ENCODE measurements around the gene UBALD2.

Gene UBALD2

GRCh38 chr17:76246080-76247066 is 18.8 kb upstream of the UBALD2 start:
- peak; percentile 77 for DNase-seq

DNA sequence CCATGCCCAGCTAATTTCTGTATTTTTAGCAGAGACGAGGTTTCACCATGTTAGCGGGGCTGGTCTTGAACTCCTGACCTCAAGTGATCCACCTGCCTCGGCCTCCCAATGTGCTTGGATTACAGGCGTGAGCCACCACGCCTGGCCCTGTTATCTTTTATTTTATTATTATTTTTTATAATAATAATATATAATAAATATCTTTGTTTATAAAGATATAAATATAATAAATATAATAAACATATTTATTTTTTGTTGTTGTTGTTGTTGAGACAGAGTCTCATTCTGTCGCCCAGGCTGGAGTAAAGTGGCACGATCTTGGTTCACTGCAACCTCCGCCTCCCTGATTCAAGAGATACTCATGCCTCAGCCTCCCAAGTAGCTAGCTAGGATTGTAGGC is 17.8 kb upstream of the UBALD2 start:
- peak; percentile 9 for DNase-seq

GRCh38 chr17:76248013-76248782 is 16.9 kb upstream of the UBALD2 start:
- peak; percentile 10 for DNase-seq

DNA sequence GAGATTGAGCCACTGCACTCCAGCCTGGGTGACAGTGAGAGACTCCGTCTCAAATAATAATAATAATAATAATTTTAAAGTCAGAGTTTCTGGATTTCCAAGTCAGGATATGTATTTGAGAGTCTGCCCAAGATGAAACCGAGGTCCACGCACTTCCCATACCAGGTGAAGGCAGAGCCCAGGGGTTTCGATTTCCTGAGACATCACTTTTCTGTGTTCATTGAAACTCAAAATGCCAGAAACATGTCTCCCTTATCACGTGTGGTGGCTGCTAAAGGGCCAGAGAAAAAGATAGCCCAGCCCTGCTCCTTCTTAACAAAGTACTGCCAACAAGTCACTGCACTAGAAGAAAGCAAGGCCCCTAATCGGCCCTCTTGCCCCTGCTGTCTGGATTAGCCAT is 15.0 kb upstream of the UBALD2 start:
- no peak for DNase-seq

GRCh38 chr17:76251478-76252039 is 13.6 kb upstream of the UBALD2 start:
- peak; percentile 31 for DNase-seq

DNA sequence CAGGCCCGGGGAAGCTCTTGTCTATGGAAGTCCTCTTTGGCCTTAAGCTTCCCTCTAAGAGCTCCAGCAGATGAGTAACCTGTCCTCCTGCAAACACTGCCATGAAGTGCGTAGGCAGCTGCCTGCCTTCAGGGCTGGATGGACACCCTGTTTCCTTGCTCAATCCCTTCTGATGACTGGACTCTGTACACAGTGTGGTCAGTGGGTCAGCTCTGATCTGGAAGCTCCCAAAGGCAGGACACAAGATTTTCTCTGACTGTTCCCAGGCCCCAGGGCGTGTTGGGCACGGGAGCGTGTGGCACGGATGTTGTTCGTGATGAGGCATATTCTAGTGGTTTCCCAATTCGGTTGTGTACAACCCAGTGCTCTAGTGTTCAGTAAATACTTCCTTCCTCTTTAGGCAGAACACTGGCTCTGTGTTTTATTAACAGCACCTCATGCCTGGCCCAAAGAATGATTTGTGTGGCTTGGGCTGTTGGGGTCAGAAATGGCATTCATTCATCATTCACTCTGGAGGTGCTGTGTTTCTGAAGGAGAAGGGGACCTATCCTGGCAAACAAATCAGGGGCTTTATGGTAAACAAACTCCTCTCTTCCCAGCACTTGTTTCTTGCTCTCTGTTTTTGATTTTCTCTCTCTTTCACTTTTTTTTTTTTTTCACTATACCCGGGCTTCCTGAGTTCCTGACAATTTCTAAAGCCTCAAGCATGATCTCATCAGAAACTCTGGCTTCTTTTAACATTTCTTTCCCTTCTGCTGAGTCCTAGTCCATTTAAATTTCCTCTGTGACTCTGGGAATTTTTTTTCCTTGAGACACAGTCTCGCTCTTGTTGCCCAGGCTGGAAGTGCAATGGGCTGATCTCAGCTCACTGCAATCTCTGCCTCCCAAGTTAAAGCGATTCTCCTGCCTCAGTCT is 12.9 kb upstream of the UBALD2 start:
- peak; percentile 71 for DNase-seq

GRCh38 chr17:76252967-76253766 is 12.0 kb upstream of the UBALD2 start:
- peak; percentile 59 for DNase-seq

- DNase-seq = peak; percentile 16
These were observed 11.3 kb upstream of the UBALD2 start for GRCh38 chr17:76253841-76254240.

DNA sequence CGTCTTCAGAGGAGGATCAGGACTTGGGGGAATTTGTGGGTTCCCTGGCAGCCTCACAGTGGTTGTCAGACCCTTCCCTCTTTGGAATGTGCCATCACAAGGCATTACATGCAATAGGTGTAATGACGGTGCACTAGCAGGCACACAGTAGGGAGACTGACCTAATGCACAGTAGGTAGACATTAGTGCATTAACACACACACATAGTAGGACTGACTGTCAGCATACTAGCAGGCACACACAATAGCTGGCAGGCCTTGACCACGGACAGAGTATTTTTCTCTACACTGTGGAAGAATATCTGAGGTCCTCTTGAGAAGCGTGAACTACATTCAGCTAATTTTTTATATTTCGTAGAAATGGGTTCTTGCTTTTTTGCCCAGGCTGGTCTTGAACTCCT is 10.9 kb upstream of the UBALD2 start:
- DNase-seq = no peak

DNA sequence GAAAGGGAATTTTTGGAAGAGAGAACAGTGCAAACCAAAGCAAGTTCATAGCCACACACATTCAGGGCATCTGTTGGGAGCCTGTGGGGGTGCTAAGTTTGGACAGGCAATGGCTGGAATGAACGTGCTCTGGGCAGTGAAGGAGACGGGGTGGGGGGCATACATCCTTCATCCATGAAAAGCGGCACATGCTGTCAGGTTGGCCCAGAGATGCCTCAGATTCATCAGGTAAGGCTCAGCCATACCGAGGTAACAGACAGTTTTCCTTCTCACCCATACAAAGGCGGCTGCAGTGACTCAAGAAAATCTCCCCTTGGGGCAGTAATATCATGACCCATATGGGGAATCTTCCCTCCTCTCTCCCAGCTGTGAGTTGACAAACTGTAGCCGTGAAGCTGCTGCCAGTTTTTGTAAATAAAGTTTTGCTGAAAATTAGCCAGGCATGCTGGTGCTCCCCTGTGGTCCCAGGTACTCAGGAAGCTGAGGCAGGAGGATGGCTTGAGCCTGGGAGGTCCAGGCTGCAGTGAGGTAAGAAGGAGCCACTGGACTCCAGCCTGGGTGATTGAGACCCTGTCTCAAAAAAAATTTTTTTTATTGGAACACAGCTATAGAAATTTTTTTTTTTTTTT is 9.2 kb upstream of the UBALD2 start:
- peak; percentile 36 for DNase-seq

DNA sequence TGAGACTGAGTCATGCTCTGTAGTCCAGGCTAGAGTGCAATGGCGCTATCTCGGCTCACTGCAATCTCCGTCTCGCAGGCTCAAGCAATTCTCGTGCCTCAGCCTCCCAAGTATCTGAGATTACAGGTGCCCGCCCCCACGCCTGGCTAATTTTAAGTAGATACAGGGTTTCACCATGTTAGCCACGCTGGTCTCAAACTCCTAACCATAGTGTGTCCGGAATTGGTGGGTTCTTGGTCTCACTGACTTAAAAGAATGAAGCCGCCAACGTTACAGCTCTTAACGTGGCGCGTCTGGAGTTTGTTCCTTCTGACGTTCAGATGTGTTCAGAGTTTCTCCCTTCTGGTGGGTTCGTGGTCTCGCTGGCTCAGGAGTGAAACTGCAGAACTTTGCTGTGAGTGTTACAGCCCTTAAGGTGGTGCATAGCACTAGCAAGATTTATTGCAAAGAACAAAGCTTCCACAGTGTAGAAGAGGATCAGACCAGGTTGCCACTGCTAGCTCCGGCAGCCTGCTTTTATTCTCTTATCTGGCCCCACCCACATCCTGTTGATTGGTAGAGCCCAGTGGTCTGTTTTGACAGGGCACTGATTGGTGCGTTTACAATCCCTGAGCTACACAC is 8.6 kb upstream of the UBALD2 start:
- DNase-seq = peak; percentile 65

DNA sequence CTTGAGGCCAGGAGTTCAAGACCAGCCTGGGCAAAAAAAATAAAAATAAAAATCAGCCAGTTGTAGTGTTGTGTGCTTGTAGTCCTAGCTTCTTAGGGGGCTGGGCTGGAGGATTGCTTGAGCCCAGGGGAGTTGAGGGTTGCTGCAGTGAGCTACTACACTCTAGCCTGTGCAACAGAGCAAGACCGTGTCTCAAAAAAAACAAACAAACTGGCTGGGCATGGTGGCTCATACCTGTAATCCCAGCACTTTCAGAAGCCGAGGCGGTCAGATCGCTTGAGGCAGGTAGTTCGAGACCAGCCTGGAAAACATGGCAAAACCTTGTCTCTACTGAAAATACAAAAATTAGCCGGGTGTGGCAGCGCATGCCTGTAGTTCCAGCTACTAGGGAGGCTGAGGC is 4.9 kb upstream of the UBALD2 start:
- no peak for DNase-seq

GRCh38 chr17:76260669-76261068 is 4.5 kb upstream of the UBALD2 start:
- DNase-seq = no peak

- DNase-seq = no peak
These were observed 3.5 kb upstream of the UBALD2 start for GRCh38 chr17:76261421-76262215.

- DNase-seq = no peak
These were observed 2.3 kb upstream of the UBALD2 start for GRCh38 chr17:76262732-76263344.

GRCh38 chr17:76263896-76264295 is 1.3 kb upstream of the UBALD2 start:
- DNase-seq = no peak

- DNase-seq = peak; percentile 66
These were observed 758 bp upstream of the UBALD2 start for GRCh38 chr17:76264425-76264754.

GRCh38 chr17:76265624-76266243 is 586 bp downstream of the UBALD2 start:
- peak; percentile 87 for DNase-seq

All from activated effector memory CD4-positive, alpha-beta T cell treated with anti-CD3 and anti-CD28 coated beads, Interleukin-2, amount 50 U/mL, for 16 hours (primary cell).